HCT116 (cell line): ENCODE results near the gene FGFRL1. TPM values are rescaled to one million over a fixed set of nuclear protein-coding genes. Genes with fewer than 3 reads are reported as not detected.

Experiments
- ATAC-seq: fragments of 200-7000 bp; cut with Tn5 transposase; 2 replicates; pipeline ENCODE4 v1.9.1; 2020; ENCODE audit warnings: mild to moderate bottlenecking, moderate library complexity
- BruUV-seq: library from RNA; stranded (reverse); fragments of 400-500 nt; replicated peaks from 2 replicates; lab custom pipeline; 2021; lab: Mats Ljungman, UMichigan
- CTCF ChIA-PET: fragments of 300-600 bp; sonication (Branson Sonifier 250); formaldehyde crosslinking; loops from one replicate; lab custom pipeline; 2021; ENCODE audit warnings: antibody characterized with exemption; lab: Charles Lee
- POLR2A ChIA-PET: fragments of 300-600, 350-600 bp; sonication (Branson Sonifier 250); formaldehyde crosslinking; loops from one replicate; lab custom pipeline; 2021; ENCODE audit warnings: antibody characterized with exemption; lab: Charles Lee
- RAD21 ChIA-PET, 2 experiments: fragments of 300-600 bp; sonication (Branson Sonifier 250); formaldehyde crosslinking; loops; one replicate each; lab custom pipeline; 2023; ENCODE audit warnings: low total read pairs in 2 of 2; ENCODE audit not compliant: uncharacterized antibody in 2 of 2, unreplicated experiment in 2 of 2, low non-redundant PET in 1 of 2; lab: Charles Lee
- DNase-seq: peaks from one replicate; pipeline ENCODE4 v3.0.0-alpha.2; 2010; ENCODE audit warnings: low read depth, low spot score
- H2AFZ ChIP-seq: fragments of 200-600 bp; shearing (Covaris generic), sonication (generic); 2 replicates; pipeline ENCODE4 v1.6.1; 2017; ENCODE audit warnings: low read depth, mixed run types, mixed read lengths, antibody characterized with exemption, low read length; ENCODE audit not compliant: poor library complexity, severe bottlenecking
- H3K27ac ChIP-seq: 2 replicates; pipeline ENCODE4 v1.5.1; 2012; ENCODE audit warnings: low read depth, low read length
- H3K27me3 ChIP-seq: fragments of 200-600 bp; sonication (generic); 2 replicates; pipeline ENCODE4 v1.6.1; 2016; ENCODE audit warnings: mixed run types, low read length, mixed read lengths; ENCODE audit not compliant: insufficient read depth
- H3K36me3 ChIP-seq, 2 experiments: fragments of 200-500 bp in 1 of 2; fragments of 200-600 bp in 1 of 2; sonication (Bioruptor generic) in 1 of 2; sonication (generic) in 1 of 2; 2 replicates each; pipeline versions ENCODE4 v1.5.1 to v1.6.1; 2014 to 2016; ENCODE audit warnings: low read length in 2 of 2, inconsistent platforms in 1 of 2, mixed read lengths in 1 of 2, mixed run types in 1 of 2; ENCODE audit not compliant: insufficient read depth in 2 of 2, control insufficient read depth in 1 of 2
- H3K4me1 ChIP-seq, 2 experiments: fragments of 200-600 bp in 1 of 2; sonication (generic) in 1 of 2; 2 replicates each; pipeline versions ENCODE4 v1.5.1 to v1.6.1; 2012 to 2017; ENCODE audit warnings: low read length in 2 of 2, inconsistent platforms in 1 of 2, mild to moderate bottlenecking in 1 of 2, mixed read lengths in 1 of 2, mixed run types in 1 of 2, moderate library complexity in 1 of 2; ENCODE audit not compliant: insufficient read depth in 2 of 2, control insufficient read depth in 1 of 2
- H3K4me2 ChIP-seq: fragments of 200-600 bp; sonication (generic); 2 replicates; pipeline ENCODE4 v1.6.1; 2017; ENCODE audit warnings: mixed run types, low read length, mixed read lengths
- H3K4me3 ChIP-seq, 2 experiments: fragments of 200-600 bp in 1 of 2; sonication (generic) in 1 of 2; replicated peaks in 1 of 2; 2 replicates each; pipeline ENCODE4 v1.5.1; 2011 to 2016; ENCODE audit warnings: low read length in 2 of 2, control low read depth in 1 of 2, low read depth in 1 of 2, mild to moderate bottlenecking in 1 of 2, mixed read lengths in 1 of 2, mixed run types in 1 of 2
- H3K79me2 ChIP-seq: fragments of 200-600 bp; sonication (generic); 2 replicates; pipeline ENCODE4 v1.6.1; 2017; ENCODE audit warnings: mild to moderate bottlenecking, mixed run types, low read length, moderate library complexity, mixed read lengths; ENCODE audit not compliant: insufficient read depth
- H3K9ac ChIP-seq: fragments of 200-600 bp; sonication (generic); 2 replicates; pipeline ENCODE4 v1.6.1; 2016; ENCODE audit warnings: low read length, mixed read lengths
- H3K9me2 ChIP-seq: fragments of 200-600 bp; sonication (generic), shearing (Covaris generic); 2 replicates; pipeline ENCODE4 v1.6.1; 2017; ENCODE audit warnings: mixed run types, mild to moderate bottlenecking, moderate library complexity; ENCODE audit not compliant: insufficient read depth
- H3K9me3 ChIP-seq, 2 experiments: fragments of 200-500 bp in 1 of 2; fragments of 200-600 bp in 1 of 2; sonication (Bioruptor generic) in 1 of 2; sonication (generic) in 1 of 2; 2 replicates each; pipeline ENCODE4 v1.6.1; 2014 to 2017; ENCODE audit warnings: low read length in 2 of 2, mixed read lengths in 2 of 2, inconsistent platforms in 1 of 2, low read depth in 1 of 2, mild to moderate bottlenecking in 1 of 2, mixed run types in 1 of 2, moderate library complexity in 1 of 2; ENCODE audit not compliant: control insufficient read depth in 1 of 2, insufficient read depth in 1 of 2
- H4K20me1 ChIP-seq: fragments of 200-600 bp; sonication (generic), shearing (Covaris generic); 2 replicates; pipeline ENCODE4 v1.6.1; 2017; ENCODE audit warnings: mixed run types, mild to moderate bottlenecking, moderate library complexity; ENCODE audit not compliant: insufficient read depth
- JUND ChIP-seq: IDR thresholded peaks from 2 replicates; pipeline ENCODE4 v1.6.1; 2012
- RAD21 ChIP-seq: IDR thresholded peaks from 2 replicates; pipeline ENCODE4 v1.6.1; 2012; ENCODE audit warnings: low read depth, mild to moderate bottlenecking
- SP1 ChIP-seq: IDR thresholded peaks from 2 replicates; pipeline ENCODE4 v1.6.1; 2012; ENCODE audit warnings: low read depth
- SRF ChIP-seq: IDR thresholded peaks from 2 replicates; pipeline ENCODE4 v1.6.1; 2012; ENCODE audit warnings: low read depth
- intact Hi-C: fragments of 100-400 bp; cut with micrococcal nuclease; formaldehyde crosslinking; loops from 2 replicates; pipeline ENCODE4 v1.10.0; 2022
- total RNA-seq: library from RNA; stranded (reverse); gene quantifications from one replicate; pipeline ENCODE4 v1.2.1, GENCODE V29; 2021; ENCODE audit not compliant: unreplicated experiment

Gene FGFRL1
- total RNA-seq, 1 experiment from 2014 or later = 91.1 TPM

GRCh38 chr4:1030031-1030430, 18.6 kb downstream of the FGFRL1 start:
- H3K4me1 ChIP-seq = peaks cover 14 to 34% of the 10 kb centered on the region in 2 experiments; a peak in 3 of 4 replicates
- no TSS peak for BruUV-seq

DNA sequence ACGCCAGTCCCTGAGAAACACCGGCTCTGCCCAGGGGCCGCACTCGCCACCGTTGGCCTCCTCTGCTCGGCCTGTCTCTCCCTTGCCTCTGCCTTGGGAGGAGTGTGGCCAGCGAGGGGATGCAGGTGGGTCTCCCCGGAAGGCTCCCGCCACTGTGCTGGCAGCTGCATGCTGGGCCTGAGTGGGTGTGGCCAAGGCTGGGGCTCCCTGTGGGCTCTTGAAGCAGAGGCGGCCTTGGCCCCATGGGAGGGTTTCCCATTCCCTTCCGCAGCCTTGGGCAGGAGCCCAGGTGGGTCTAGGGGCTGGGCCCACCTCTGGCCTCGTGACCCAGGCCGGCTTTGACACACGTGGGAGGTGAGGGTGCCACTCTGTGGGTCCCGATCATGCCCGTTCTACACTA, 19.1 kb downstream of the FGFRL1 start:
- H3K9me3 ChIP-seq = no peaks in the 10 kb centered on the region
- no peaks in the 10 kb centered on the region for H3K9me2 ChIP-seq
- H3K27me3 ChIP-seq = no peaks in the 10 kb centered on the region
- no peak for DNase-seq
- no peak overlapping the region for H3K9ac ChIP-seq
- RAD21 ChIA-PET = no interaction called here
- H3K4me2 ChIP-seq = no peak overlapping the region
- H3K4me3 ChIP-seq = no peak overlapping the region
- POLR2A ChIA-PET = no interaction called here
- H3K79me2 ChIP-seq = no peaks in the 10 kb centered on the region
- H3K4me1 ChIP-seq = peaks cover 14 to 34% of the 10 kb centered on the region in 2 experiments; a peak in 3 of 4 replicates
- intact Hi-C loops = no loop called here
- no peak for ATAC-seq
- H4K20me1 ChIP-seq = no peaks in the 10 kb centered on the region
- CTCF ChIA-PET = no interaction called here
- peaks cover 2 to 5% of the 10 kb centered on the region in 2 experiments; a peak in 2 of 4 replicates for H3K36me3 ChIP-seq
- no peak overlapping the region for H3K27ac ChIP-seq
- TF ChIP-seq RAD21 = no peak
- no peak for TF ChIP-seq JUND
- no TSS peak for BruUV-seq
- no peak overlapping the region for H2AFZ ChIP-seq

More at GRCh38 chr4:1030031-1030430, 18.6 kb downstream of the FGFRL1 start:
- H3K4me3 ChIP-seq = no peak overlapping the region
- H2AFZ ChIP-seq = no peak overlapping the region
- no peaks in the 10 kb centered on the region for H3K79me2 ChIP-seq
- H3K27ac ChIP-seq = no peak overlapping the region
- DNase-seq = no peak
- CTCF ChIA-PET = no interaction called here
- ATAC-seq = 0 out of 2 replicates have a peak, but pooled peaks have one; percentile 21
- no peak overlapping the region for H3K4me2 ChIP-seq
- no peaks in the 10 kb centered on the region for H3K9me3 ChIP-seq
- no peaks in the 10 kb centered on the region for H3K9me2 ChIP-seq
- POLR2A ChIA-PET = no interaction called here
- H4K20me1 ChIP-seq = no peaks in the 10 kb centered on the region
- H3K27me3 ChIP-seq = no peaks in the 10 kb centered on the region
- intact Hi-C loops = no loop called here
- H3K36me3 ChIP-seq = peaks cover 7 to 11% of the 10 kb centered on the region in 2 experiments; a peak in 3 of 4 replicates
- no peak overlapping the region for H3K9ac ChIP-seq
- RAD21 ChIA-PET = no interaction called here
- TF ChIP-seq RAD21 = no peak
- no peak for TF ChIP-seq SP1
- no peak for TF ChIP-seq SRF
